Ishikawa (cell line): ENCODE data around the gene PLXDC2.

ENCODE experiments used
- CEBPB ChIP-seq: IDR thresholded peaks from 2 replicates; pipeline ENCODE4 v1.6.1; 2012
- CREB1 ChIP-seq: IDR thresholded peaks from 2 replicates; pipeline ENCODE4 v1.6.1; 2012; ENCODE audit warnings: low read depth
- EGR1 ChIP-seq: IDR thresholded peaks from 2 replicates; pipeline ENCODE4 v1.6.1; 2012
- EP300 ChIP-seq: IDR thresholded peaks from 2 replicates; pipeline ENCODE4 v1.6.1; 2012; ENCODE audit warnings: borderline replicate concordance
- FOXM1 ChIP-seq: IDR thresholded peaks from 2 replicates; pipeline ENCODE4 v1.6.1; 2012; ENCODE audit warnings: low read depth, borderline replicate concordance
- MAX ChIP-seq: IDR thresholded peaks from 2 replicates; pipeline ENCODE4 v1.6.1; 2012
- NFIC ChIP-seq: IDR thresholded peaks from 2 replicates; pipeline ENCODE4 v1.6.1; 2012
- RAD21 ChIP-seq: IDR thresholded peaks from 2 replicates; pipeline ENCODE4 v1.6.1; 2012; ENCODE audit warnings: low read depth
- TAF1 ChIP-seq: IDR thresholded peaks from 2 replicates; pipeline ENCODE4 v1.6.1; 2012; ENCODE audit warnings: low read depth, mild to moderate bottlenecking
- TCF12 ChIP-seq: IDR thresholded peaks from 2 replicates; pipeline ENCODE4 v1.6.1; 2012; ENCODE audit warnings: low read depth
- TEAD4 ChIP-seq: IDR thresholded peaks from 2 replicates; pipeline ENCODE4 v1.6.1; 2012
- USF1 ChIP-seq: IDR thresholded peaks from 2 replicates; pipeline ENCODE4 v1.6.1; 2012
- YY1 ChIP-seq: IDR thresholded peaks from 2 replicates; pipeline ENCODE4 v1.6.1; 2012; ENCODE audit warnings: low read depth
- ZBTB7A ChIP-seq: IDR thresholded peaks from 2 replicates; pipeline ENCODE4 v1.6.1; 2012; ENCODE audit warnings: low read depth
- TF ChIP-seq, protein P1 (sequence below): IDR thresholded peaks from 2 replicates; pipeline ENCODE4 v1.6.1; 2012; ENCODE audit warnings: low read depth, mild to moderate bottlenecking

PLXDC2 gene

DNA sequence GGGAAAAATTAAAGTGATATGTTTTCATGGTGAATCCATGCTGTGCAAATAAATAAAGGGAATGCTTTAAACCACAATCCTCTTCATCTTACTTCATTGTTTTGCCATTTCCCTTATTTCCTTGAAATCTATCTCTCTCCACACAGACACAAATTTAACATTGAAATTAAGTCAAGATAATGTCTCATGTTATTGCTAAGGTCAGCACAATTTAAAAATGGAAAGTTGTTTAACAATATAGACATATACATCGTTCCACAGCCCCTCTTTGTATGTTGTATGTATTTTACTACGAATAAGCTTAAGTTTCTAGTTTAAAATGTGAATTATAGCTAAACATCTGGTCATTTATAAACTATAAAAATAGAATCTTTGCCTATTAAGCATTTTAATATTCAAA lies 256.9 kb downstream of the PLXDC2 start:
- TF ChIP-seq YY1 (no peak), CEBPB (no peak), ZBTB7A (no peak)

DNA sequence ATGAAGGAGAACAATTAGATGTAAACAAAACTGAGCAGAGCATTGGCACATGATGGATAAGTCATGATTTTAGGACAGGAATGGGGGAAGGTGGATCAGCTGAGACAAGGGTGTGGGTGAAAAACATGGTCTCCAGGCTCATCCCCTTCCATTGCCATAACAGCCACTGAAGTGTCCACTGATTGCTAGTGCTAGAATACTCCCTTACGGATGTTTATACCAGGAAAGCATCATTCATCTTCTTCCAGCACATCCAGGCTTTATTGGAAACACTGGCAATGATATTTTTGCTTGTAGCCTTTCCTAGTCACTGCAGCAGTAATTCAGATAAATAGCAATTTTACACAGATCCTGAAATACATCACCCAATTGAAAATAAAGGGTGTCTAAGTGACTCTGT lies 259.5 kb downstream of the PLXDC2 start:
- TF ChIP-seq TEAD4 (no peak), CREB1 (no peak), USF1 (no peak), YY1 (no peak), TAF1 (no peak), NFIC (no peak), FOXM1 (no peak), ZBTB7A (no peak), RAD21 (no peak), MAX (no peak), EGR1 (no peak), EP300 (no peak), CEBPB (no peak), TCF12 (no peak)
- TF ChIP-seq, protein P1, sequence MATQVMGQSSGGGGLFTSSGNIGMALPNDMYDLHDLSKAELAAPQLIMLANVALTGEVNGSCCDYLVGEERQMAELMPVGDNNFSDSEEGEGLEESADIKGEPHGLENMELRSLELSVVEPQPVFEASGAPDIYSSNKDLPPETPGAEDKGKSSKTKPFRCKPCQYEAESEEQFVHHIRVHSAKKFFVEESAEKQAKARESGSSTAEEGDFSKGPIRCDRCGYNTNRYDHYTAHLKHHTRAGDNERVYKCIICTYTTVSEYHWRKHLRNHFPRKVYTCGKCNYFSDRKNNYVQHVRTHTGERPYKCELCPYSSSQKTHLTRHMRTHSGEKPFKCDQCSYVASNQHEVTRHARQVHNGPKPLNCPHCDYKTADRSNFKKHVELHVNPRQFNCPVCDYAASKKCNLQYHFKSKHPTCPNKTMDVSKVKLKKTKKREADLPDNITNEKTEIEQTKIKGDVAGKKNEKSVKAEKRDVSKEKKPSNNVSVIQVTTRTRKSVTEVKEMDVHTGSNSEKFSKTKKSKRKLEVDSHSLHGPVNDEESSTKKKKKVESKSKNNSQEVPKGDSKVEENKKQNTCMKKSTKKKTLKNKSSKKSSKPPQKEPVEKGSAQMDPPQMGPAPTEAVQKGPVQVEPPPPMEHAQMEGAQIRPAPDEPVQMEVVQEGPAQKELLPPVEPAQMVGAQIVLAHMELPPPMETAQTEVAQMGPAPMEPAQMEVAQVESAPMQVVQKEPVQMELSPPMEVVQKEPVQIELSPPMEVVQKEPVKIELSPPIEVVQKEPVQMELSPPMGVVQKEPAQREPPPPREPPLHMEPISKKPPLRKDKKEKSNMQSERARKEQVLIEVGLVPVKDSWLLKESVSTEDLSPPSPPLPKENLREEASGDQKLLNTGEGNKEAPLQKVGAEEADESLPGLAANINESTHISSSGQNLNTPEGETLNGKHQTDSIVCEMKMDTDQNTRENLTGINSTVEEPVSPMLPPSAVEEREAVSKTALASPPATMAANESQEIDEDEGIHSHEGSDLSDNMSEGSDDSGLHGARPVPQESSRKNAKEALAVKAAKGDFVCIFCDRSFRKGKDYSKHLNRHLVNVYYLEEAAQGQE = no peak

- no peak for TF ChIP-seq USF1
- TF ChIP-seq FOXM1 = no peak
- no peak for TF ChIP-seq TCF12
- no peak for TF ChIP-seq YY1
- no peak for TF ChIP-seq EP300
- TF ChIP-seq MAX = no peak
- no peak for TF ChIP-seq CREB1
- no peak for TF ChIP-seq CEBPB
- no peak for TF ChIP-seq NFIC
- no peak for TF ChIP-seq TEAD4
- no peak for TF ChIP-seq RAD21
- TF ChIP-seq ZBTB7A = no peak
These were observed 268.2 kb downstream of the PLXDC2 start for GRCh38 chr10:20084451-20084850.

GRCh38 chr10:20085115-20085514 lies 268.9 kb downstream of the PLXDC2 start:
- TF ChIP-seq TEAD4 = no peak
- TF ChIP-seq MAX = no peak
- TF ChIP-seq EP300 = no peak
- no peak for TF ChIP-seq EGR1
- no peak for TF ChIP-seq CREB1
- TF ChIP-seq ZBTB7A = no peak
- no peak for TF ChIP-seq TAF1
- no peak for TF ChIP-seq USF1
- TF ChIP-seq NFIC = no peak
- TF ChIP-seq TCF12 = no peak
- no peak for TF ChIP-seq YY1
- TF ChIP-seq RAD21 = no peak
- no peak for TF ChIP-seq FOXM1

DNA sequence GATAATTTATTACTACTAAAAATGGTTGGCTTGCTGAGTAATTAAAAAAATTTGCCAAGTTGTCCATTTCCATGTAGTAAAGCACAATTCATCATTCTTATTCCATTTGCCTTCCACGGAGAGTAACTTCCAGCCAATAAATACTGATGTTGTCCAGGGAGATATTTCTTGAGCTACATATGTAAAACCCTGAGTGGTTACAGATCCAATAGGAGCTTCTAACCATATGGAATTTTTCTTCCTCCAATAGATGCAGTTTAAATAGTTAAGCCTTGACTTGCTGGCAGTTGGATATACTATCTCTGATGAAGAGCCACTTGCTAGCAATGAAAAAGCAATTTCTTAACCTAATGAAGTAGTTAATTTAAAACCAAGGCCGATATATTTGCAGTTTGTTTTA lies 271.1 kb downstream of the PLXDC2 start:
- TF ChIP-seq YY1 (no peak), CREB1 (no peak), TAF1 (no peak), MAX (no peak), USF1 (no peak), RAD21 (no peak), EP300 (no peak), EGR1 (no peak), FOXM1 (no peak), ZBTB7A (no peak), NFIC (no peak), TEAD4 (no peak)
- TF ChIP-seq, protein P1 = no peak
